SK-N-SH (cell line): ENCODE data around the gene SLC5A11. TPM values are rescaled to one million over a fixed set of nuclear protein-coding genes. Genes with fewer than 3 reads are reported as not detected.

Experiments used
- CTCF ChIA-PET: fragments of 300-600, 350-600 bp; formaldehyde crosslinking; extraction: SDS; loops from one replicate; lab custom pipeline; 2021; lab: Yijun Ruan, JAX
- POLR2A ChIA-PET: fragments of 350-600 bp; sonication (Branson Sonifier 250); formaldehyde crosslinking; extraction: SDS; loops from one replicate; lab custom pipeline; 2020; ENCODE audit warnings: antibody characterized with exemption, inconsistent platforms; lab: Yijun Ruan, JAX
- DNase-seq: peaks from one replicate; pipeline ENCODE4 v3.0.0; 2012
- H2AFZ ChIP-seq: fragments of 200-600 bp; sonication (generic); 2 replicates; pipeline ENCODE4 v1.8.1; 2016; ENCODE audit warnings: antibody characterized with exemption, mild to moderate bottlenecking, low read depth
- H3F3A ChIP-seq: fragments of 200-600 bp; sonication (generic); replicated peaks from 2 replicates; pipeline ENCODE3; 2016; ENCODE audit warnings: antibody characterized with exemption, mild to moderate bottlenecking; ENCODE audit not compliant: insufficient read depth
- H3K27ac ChIP-seq, 2 experiments: fragments of 200-500 bp in 1 of 2; fragments of 200-600 bp in 1 of 2; sonication (Bioruptor generic) in 1 of 2; sonication (generic), shearing (Covaris generic) in 1 of 2; 2 replicates each; pipeline versions ENCODE4 v1.5.1 to v1.6.1; 2014 to 2016; ENCODE audit warnings: low read depth in 2 of 2, inconsistent platforms in 1 of 2, low read length in 1 of 2, mild to moderate bottlenecking in 1 of 2, mixed read lengths in 1 of 2
- H3K27me3 ChIP-seq: fragments of 200-600 bp; sonication (generic), shearing (Covaris generic); 2 replicates; pipeline ENCODE4 v1.6.1; 2016; ENCODE audit warnings: mixed run types; ENCODE audit not compliant: insufficient read depth
- H3K36me3 ChIP-seq, 2 experiments: fragments of 200-500 bp in 1 of 2; fragments of 200-600 bp in 1 of 2; sonication (Bioruptor generic) in 1 of 2; sonication (generic) in 1 of 2; replicated peaks in 1 of 2; 2 replicates each; pipeline versions ENCODE3 to v1.5.1; 2014 to 2016; ENCODE audit warnings: low read length in 1 of 2, mild to moderate bottlenecking in 1 of 2; ENCODE audit not compliant: insufficient read depth in 2 of 2, control insufficient read depth in 1 of 2
- H3K4me1 ChIP-seq, 2 experiments: fragments of 200-500 bp in 1 of 2; fragments of 200-600 bp in 1 of 2; sonication (Bioruptor generic) in 1 of 2; sonication (generic), shearing (Covaris generic) in 1 of 2; 2 replicates each; pipeline versions ENCODE4 v1.5.1 to v1.6.1; 2014 to 2016; ENCODE audit warnings: low read depth in 1 of 2, low read length in 1 of 2, mixed run types in 1 of 2; ENCODE audit not compliant: insufficient read depth in 2 of 2, control insufficient read depth in 1 of 2
- H3K4me2 ChIP-seq: fragments of 200-600 bp; sonication (generic), shearing (Covaris generic); 2 replicates; pipeline ENCODE4 v1.6.1; 2017; ENCODE audit warnings: mixed run types
- H3K4me3 ChIP-seq, 2 experiments: fragments of 200-500 bp in 1 of 2; fragments of 200-600 bp in 1 of 2; sonication (Bioruptor generic) in 1 of 2; sonication (generic), shearing (Covaris generic) in 1 of 2; 2 replicates each; pipeline versions ENCODE4 v1.5.1 to v1.8.1; 2014 to 2016; ENCODE audit warnings: low read depth in 2 of 2, inconsistent platforms in 1 of 2, low read length in 1 of 2, mild to moderate bottlenecking in 1 of 2, mixed read lengths in 1 of 2, moderate library complexity in 1 of 2
- H3K79me2 ChIP-seq: fragments of 200-600 bp; sonication (generic); 2 replicates; pipeline ENCODE4 v1.8.1; 2017; ENCODE audit warnings: mild to moderate bottlenecking; ENCODE audit not compliant: insufficient read depth
- H3K9ac ChIP-seq: fragments of 200-600 bp; sonication (generic); 2 replicates; pipeline ENCODE4 v1.6.1; 2017; ENCODE audit warnings: mixed run types
- H3K9me2 ChIP-seq: fragments of 200-600 bp; sonication (generic); 2 replicates; pipeline ENCODE4 v1.6.1; 2017; ENCODE audit warnings: mixed run types
- H3K9me3 ChIP-seq: fragments of 200-600 bp; sonication (generic); 2 replicates; pipeline ENCODE4 v1.6.1; 2017; ENCODE audit warnings: mixed run types, mild to moderate bottlenecking, moderate library complexity
- H4K20me1 ChIP-seq: fragments of 200-600 bp; sonication (generic); 2 replicates; pipeline ENCODE4 v1.6.1; 2017; ENCODE audit warnings: mild to moderate bottlenecking, mixed run types; ENCODE audit not compliant: insufficient read depth
- CHD2 ChIP-seq: fragments of 150-350 bp; IDR thresholded peaks from 2 replicates; pipeline ENCODE4 v1.6.1; 2018; ENCODE audit warnings: low read length; ENCODE audit not compliant: partially characterized antibody
- ELF1 ChIP-seq: IDR thresholded peaks from 2 replicates; pipeline ENCODE4 v1.4.0; 2012
- FOSL2 ChIP-seq: IDR thresholded peaks from 2 replicates; pipeline ENCODE4 v1.4.0; 2012; ENCODE audit warnings: low read depth, mild to moderate bottlenecking, moderate library complexity, borderline replicate concordance
- GATA2 ChIP-seq: sonication (generic); formaldehyde crosslinking; IDR thresholded peaks from 2 replicates; pipeline ENCODE4 v1.5.0; 2020; ENCODE audit warnings: mild to moderate bottlenecking, missing genetic modification reagents
- TAF1 ChIP-seq: IDR thresholded peaks from 2 replicates; pipeline ENCODE4 v1.6.1; 2012; ENCODE audit warnings: low read depth, mild to moderate bottlenecking, low read length, moderate library complexity, borderline replicate concordance
- WGBS: methylation state at CpG from one replicate; pipeline ENCODE4 v1.1.6; 2017; ENCODE audit warnings: low lambda C conversion rate; 5-methylcytosine and 5-hydroxymethylcytosine counted together
- polyA plus RNA-seq, 3 experiments: library from polyadenylated mRNA; depleted of rRNA; stranded (reverse); fragments of >200 nt; gene quantifications; 2 replicates each; pipeline ENCODE4 v1.2.3, GENCODE V29; 2012
- TF ChIP-seq, protein P1 (sequence below): fragments of 200-600 bp; sonication (generic); IDR thresholded peaks from 2 replicates; pipeline ENCODE4 v1.6.1; 2017; ENCODE audit warnings: antibody characterized with exemption, mild to moderate bottlenecking, moderate library complexity
- TF ChIP-seq, protein P2 (sequence below): IDR thresholded peaks from 2 replicates; pipeline ENCODE4; 2012

The SLC5A11 gene
- polyA plus RNA-seq, 1 of the 3 experiments (the other 2 are of a cell fraction) = not detected

DNA sequence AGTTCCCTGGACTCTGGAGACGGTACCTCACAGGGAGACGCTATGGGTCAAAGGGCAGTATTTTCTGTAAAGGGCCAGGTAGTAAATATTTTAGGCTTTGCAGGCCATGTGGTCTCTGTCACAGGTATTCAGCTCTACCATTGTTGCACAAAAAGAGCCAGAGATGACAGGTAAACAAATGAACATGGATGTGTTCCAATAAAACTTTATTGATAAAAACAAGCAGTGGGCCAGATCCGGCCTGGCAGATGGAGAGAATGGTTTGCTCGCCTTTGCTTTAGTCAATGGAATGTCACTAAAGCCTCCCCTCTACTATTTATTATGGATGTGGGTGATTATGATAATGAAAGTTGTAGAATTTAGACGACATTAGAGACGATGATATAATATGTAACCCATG lies 8.9 kb upstream of the SLC5A11 start:
- no peak overlapping the region for H3K27ac ChIP-seq
- TF ChIP-seq GATA2 (CRISPR knock-in tag) (no peak), ELF1 (no peak), FOSL2 (no peak), TAF1 (no peak)

DNA sequence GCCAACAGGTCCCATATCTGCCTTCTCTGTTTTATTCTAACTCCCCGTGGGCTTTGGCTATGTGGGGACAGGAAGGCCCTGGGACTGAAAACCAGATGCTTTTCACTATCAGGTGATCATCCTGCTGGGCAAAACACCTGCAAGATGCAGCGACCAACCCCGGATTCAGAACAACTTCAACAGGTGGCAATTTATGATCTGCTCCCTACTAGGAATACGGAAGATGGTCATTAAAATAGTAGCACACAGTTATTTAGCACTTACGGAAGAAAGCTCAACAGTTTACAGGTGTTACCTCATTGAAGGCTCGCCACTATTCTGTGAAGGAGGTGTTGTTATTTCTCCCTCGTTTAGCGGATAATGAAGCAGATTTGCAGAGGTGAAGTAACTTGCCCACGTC lies 7.8 kb upstream of the SLC5A11 start:
- H4K20me1 ChIP-seq = no peaks in the 10 kb centered on the region
- H3K27me3 ChIP-seq = no peaks in the 10 kb centered on the region
- no peak overlapping the region for H3K9ac ChIP-seq
- no peak overlapping the region for H2AFZ ChIP-seq
- no peak for DNase-seq
- H3K4me2 ChIP-seq = no peak overlapping the region
- H3K36me3 ChIP-seq = no peaks in the 10 kb centered on the region
- no peaks in the 10 kb centered on the region for H3K9me3 ChIP-seq
- H3F3A ChIP-seq = no peaks in the 10 kb centered on the region
- POLR2A ChIA-PET = no interaction called here
- 0 out of 4 replicates have a peak, but pooled peaks cover 0 to 8% of the 10 kb centered on the region in 2 experiments for H3K4me1 ChIP-seq
- WGBS = 94% methylated on average over 6 of the region's 9 CpGs
- CTCF ChIA-PET = no interaction called here
- H3K4me3 ChIP-seq = no peak overlapping the region
- TF ChIP-seq, protein P1, sequence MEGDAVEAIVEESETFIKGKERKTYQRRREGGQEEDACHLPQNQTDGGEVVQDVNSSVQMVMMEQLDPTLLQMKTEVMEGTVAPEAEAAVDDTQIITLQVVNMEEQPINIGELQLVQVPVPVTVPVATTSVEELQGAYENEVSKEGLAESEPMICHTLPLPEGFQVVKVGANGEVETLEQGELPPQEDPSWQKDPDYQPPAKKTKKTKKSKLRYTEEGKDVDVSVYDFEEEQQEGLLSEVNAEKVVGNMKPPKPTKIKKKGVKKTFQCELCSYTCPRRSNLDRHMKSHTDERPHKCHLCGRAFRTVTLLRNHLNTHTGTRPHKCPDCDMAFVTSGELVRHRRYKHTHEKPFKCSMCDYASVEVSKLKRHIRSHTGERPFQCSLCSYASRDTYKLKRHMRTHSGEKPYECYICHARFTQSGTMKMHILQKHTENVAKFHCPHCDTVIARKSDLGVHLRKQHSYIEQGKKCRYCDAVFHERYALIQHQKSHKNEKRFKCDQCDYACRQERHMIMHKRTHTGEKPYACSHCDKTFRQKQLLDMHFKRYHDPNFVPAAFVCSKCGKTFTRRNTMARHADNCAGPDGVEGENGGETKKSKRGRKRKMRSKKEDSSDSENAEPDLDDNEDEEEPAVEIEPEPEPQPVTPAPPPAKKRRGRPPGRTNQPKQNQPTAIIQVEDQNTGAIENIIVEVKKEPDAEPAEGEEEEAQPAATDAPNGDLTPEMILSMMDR = no peak
- TF ChIP-seq, protein P2, sequence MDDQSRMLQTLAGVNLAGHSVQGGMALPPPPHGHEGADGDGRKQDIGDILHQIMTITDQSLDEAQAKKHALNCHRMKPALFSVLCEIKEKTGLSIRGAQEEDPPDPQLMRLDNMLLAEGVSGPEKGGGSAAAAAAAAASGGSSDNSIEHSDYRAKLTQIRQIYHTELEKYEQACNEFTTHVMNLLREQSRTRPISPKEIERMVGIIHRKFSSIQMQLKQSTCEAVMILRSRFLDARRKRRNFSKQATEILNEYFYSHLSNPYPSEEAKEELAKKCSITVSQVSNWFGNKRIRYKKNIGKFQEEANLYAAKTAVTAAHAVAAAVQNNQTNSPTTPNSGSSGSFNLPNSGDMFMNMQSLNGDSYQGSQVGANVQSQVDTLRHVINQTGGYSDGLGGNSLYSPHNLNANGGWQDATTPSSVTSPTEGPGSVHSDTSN = no peak
- no peak for TF ChIP-seq CHD2
- no peaks in the 10 kb centered on the region for H3K9me2 ChIP-seq
- no peaks in the 10 kb centered on the region for H3K79me2 ChIP-seq
- no peak overlapping the region for H3K27ac ChIP-seq

More for the DNA sequence above, 8.9 kb upstream of the SLC5A11 start:
- ChIA-PET CTCF (no interaction called here), POLR2A (no interaction called here)
- DNase-seq = no peak
- Histone ChIP-seq H3K9ac (no peak overlapping the region), H3K4me2 (no peak overlapping the region), H3F3A (no peaks in the 10 kb centered on the region), H3K79me2 (no peaks in the 10 kb centered on the region), H4K20me1 (no peaks in the 10 kb centered on the region), H2AFZ (no peak overlapping the region), H3K27me3 (no peaks in the 10 kb centered on the region), H3K36me3 (no peaks in the 10 kb centered on the region), H3K4me3 (no peak overlapping the region), H3K4me1 (0 out of 4 replicates have a peak, but pooled peaks cover 0 to 8% of the 10 kb centered on the region in 2 experiments), H3K9me2 (no peaks in the 10 kb centered on the region), H3K9me3 (no peaks in the 10 kb centered on the region)
- 96% methylated on average over 6 of the region's 6 CpGs for WGBS
